OCI-LY1 (cell line): ENCODE measurements around the gene USP7.

Experiments used
- H2AFZ ChIP-seq: fragments of 200-600 bp; sonication (generic), shearing (Covaris generic); 2 replicates; pipeline ENCODE4 v1.6.0; 2014; ENCODE audit warnings: antibody characterized with exemption, mild to moderate bottlenecking, low read length
- H3F3A ChIP-seq: fragments of 200-600 bp; sonication (generic), shearing (Covaris generic); 2 replicates; pipeline ENCODE4 v1.6.0; 2014; ENCODE audit warnings: mild to moderate bottlenecking, antibody characterized with exemption, low read length, moderate library complexity; ENCODE audit not compliant: insufficient read depth
- H3K27ac ChIP-seq: fragments of 200-600 bp; sonication (generic); 2 replicates; pipeline ENCODE4 v1.5.1; 2014; ENCODE audit warnings: low read length, mixed run types, mild to moderate bottlenecking, low read depth; ENCODE audit not compliant: poor library complexity, severe bottlenecking
- H3K27me3 ChIP-seq: fragments of 200-600 bp; sonication (generic); 2 replicates; pipeline ENCODE4 v1.6.0; 2014; ENCODE audit warnings: antibody characterized with exemption, mild to moderate bottlenecking, low read length, moderate library complexity; ENCODE audit not compliant: insufficient read depth
- H3K36me3 ChIP-seq: fragments of 200-600 bp; sonication (generic); 2 replicates; pipeline ENCODE4 v1.6.1; 2014; ENCODE audit warnings: mild to moderate bottlenecking, antibody characterized with exemption, low read length, moderate library complexity, mixed read lengths; ENCODE audit not compliant: insufficient read depth
- H3K4me1 ChIP-seq: fragments of 200-600 bp; sonication (generic); 2 replicates; pipeline ENCODE4 v1.5.1; 2014; ENCODE audit warnings: mild to moderate bottlenecking, low read length, moderate library complexity; ENCODE audit not compliant: insufficient read depth, severe bottlenecking
- H3K4me2 ChIP-seq: fragments of 200-600 bp; sonication (generic), shearing (Covaris generic); 2 replicates; pipeline ENCODE4 v1.6.1; 2014; ENCODE audit warnings: low read length
- H3K4me3 ChIP-seq: fragments of 200-600 bp; sonication (generic); 2 replicates; pipeline ENCODE4 v1.5.1; 2014; ENCODE audit warnings: low read length, low read depth, mild to moderate bottlenecking, mixed read lengths; ENCODE audit not compliant: poor library complexity, severe bottlenecking
- H3K79me2 ChIP-seq: fragments of 200-600 bp; shearing (Covaris generic); 2 replicates; pipeline ENCODE4 v1.6.1; 2016; ENCODE audit warnings: mixed run types, low read length, mixed read lengths; ENCODE audit not compliant: insufficient read depth
- H3K9ac ChIP-seq: fragments of 200-600 bp; sonication (generic), shearing (Covaris generic); 2 replicates; pipeline ENCODE4 v1.6.1; 2014; ENCODE audit warnings: mild to moderate bottlenecking, low read length, mixed read lengths
- H3K9me2 ChIP-seq: fragments of 200-600 bp; sonication (generic), shearing (Covaris generic); 2 replicates; pipeline ENCODE4 v1.6.1; 2014; ENCODE audit warnings: low read depth, mild to moderate bottlenecking, low read length, mixed read lengths
- H3K9me3 ChIP-seq: fragments of 200-600 bp; shearing (Covaris generic); 2 replicates; pipeline ENCODE4 v1.6.1; 2014; ENCODE audit warnings: low read length, mixed read lengths
- H4K20me1 ChIP-seq: fragments of 200-600 bp; sonication (generic), shearing (Covaris generic); 2 replicates; pipeline ENCODE4 v1.6.0; 2016; ENCODE audit warnings: mild to moderate bottlenecking, low read length; ENCODE audit not compliant: insufficient read depth
- EZH2 ChIP-seq: fragments of 200-600 bp; sonication (generic), shearing (Covaris generic); IDR thresholded peaks from 2 replicates; pipeline ENCODE4 v1.8.0; 2017; ENCODE audit warnings: borderline replicate concordance, mixed run types, mild to moderate bottlenecking, antibody characterized with exemption, low read length, moderate library complexity, mixed read lengths
- TF ChIP-seq, protein P1 (sequence below): fragments of 200-600 bp; sonication (generic), shearing (Covaris generic); IDR thresholded peaks from 2 replicates; pipeline ENCODE4 v1.5.1; 2017; ENCODE audit warnings: mild to moderate bottlenecking, antibody characterized with exemption, low read length, moderate library complexity, mixed read lengths

Gene USP7

DNA sequence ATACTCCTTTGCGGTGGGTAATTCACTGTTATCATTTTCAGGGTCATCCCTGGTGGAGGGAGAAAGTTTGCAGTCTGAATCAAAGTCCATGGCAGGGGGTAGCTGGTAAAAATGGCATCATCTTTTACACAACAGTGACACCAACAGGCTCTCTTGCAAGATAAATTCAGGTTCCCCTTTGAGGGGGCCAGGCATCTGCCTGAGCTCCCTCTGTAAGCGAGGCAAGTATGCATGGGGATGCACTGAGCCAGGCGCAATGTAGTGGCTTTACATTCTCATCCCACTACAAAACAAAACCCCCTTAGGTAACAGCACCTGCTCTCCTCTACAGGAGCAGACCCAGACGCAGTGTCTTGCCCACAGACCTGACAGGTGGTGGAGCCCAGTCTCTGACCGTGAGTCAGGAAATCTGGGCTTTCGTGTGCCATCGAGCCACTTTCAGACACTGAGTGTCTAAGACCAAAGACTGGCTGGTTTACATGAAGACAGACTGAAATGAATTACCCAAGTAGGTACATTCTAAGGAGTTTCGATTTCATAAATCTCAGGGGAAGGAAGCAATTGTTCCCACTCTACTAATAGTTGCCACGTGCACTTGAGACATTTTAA lies 63.9 kb downstream of the USP7 start:
- no peaks in the 10 kb centered on the region for H3K27me3 ChIP-seq
- H2AFZ ChIP-seq, result no peak overlapping the region
- H3K4me1 ChIP-seq, result peaks cover 6% of the 10 kb centered on the region
- TF ChIP-seq, protein P1, sequence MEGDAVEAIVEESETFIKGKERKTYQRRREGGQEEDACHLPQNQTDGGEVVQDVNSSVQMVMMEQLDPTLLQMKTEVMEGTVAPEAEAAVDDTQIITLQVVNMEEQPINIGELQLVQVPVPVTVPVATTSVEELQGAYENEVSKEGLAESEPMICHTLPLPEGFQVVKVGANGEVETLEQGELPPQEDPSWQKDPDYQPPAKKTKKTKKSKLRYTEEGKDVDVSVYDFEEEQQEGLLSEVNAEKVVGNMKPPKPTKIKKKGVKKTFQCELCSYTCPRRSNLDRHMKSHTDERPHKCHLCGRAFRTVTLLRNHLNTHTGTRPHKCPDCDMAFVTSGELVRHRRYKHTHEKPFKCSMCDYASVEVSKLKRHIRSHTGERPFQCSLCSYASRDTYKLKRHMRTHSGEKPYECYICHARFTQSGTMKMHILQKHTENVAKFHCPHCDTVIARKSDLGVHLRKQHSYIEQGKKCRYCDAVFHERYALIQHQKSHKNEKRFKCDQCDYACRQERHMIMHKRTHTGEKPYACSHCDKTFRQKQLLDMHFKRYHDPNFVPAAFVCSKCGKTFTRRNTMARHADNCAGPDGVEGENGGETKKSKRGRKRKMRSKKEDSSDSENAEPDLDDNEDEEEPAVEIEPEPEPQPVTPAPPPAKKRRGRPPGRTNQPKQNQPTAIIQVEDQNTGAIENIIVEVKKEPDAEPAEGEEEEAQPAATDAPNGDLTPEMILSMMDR, result peak; percentile 24; the same call in 1 of the 2 replicates
- no peak for TF ChIP-seq EZH2
- H3K27ac ChIP-seq, result no peak overlapping the region
- no peaks in the 10 kb centered on the region; the same call in 1 of the 2 replicates for H3F3A ChIP-seq
- no peak overlapping the region for H3K4me2 ChIP-seq
- H3K9me2 ChIP-seq, result no peaks in the 10 kb centered on the region
- H3K9me3 ChIP-seq, result no peaks in the 10 kb centered on the region
- no peak overlapping the region for H3K4me3 ChIP-seq
- H3K36me3 ChIP-seq, result peaks cover 94% of the 10 kb centered on the region
- H3K79me2 ChIP-seq, result no peaks in the 10 kb centered on the region
- H4K20me1 ChIP-seq, result no peaks in the 10 kb centered on the region
- no peak overlapping the region for H3K9ac ChIP-seq

DNA sequence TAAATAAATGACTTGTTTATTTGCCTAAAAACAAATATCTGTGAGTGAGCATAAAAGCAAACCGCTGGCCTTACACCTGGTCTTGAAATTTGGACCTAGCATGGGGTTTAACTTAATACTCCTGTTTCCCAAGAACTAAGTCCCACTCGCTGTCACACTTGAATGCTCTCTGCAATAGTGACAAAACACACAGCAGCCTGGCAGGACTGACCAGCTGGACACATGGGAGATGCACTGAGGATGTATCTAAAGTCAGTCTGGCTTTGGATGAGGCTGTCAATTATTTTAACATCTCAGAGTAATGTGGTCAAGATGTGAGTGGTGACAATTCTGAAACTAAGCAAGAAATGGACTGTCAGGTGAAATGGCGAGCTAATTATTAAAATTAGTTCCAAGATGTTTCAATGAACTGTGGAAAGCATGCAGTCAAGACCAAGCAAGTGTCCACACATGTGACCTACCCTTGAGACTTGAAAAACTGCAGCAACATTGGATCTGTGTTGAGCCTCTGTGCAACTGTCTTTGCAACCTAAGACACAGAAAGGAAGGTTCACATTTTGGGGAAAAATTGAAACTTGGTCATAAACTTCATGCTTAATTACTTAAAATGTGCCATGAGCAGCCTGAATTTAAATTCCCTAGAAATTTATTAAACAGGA lies 64.9 kb downstream of the USP7 start:
- no peak overlapping the region for H3K4me3 ChIP-seq
- TF ChIP-seq EZH2, result no peak
- TF ChIP-seq, protein P1, result no peak
- H2AFZ ChIP-seq, result no peak overlapping the region
- H3K4me2 ChIP-seq, result no peak overlapping the region
- H3F3A ChIP-seq, result no peaks in the 10 kb centered on the region; the same call in 1 of the 2 replicates
- no peaks in the 10 kb centered on the region for H4K20me1 ChIP-seq
- H3K36me3 ChIP-seq, result peaks cover 97% of the 10 kb centered on the region
- peaks cover 16% of the 10 kb centered on the region for H3K4me1 ChIP-seq
- no peaks in the 10 kb centered on the region for H3K9me3 ChIP-seq
- H3K27ac ChIP-seq, result no peak overlapping the region
- no peak overlapping the region for H3K9ac ChIP-seq
- H3K79me2 ChIP-seq, result no peaks in the 10 kb centered on the region
- no peaks in the 10 kb centered on the region for H3K27me3 ChIP-seq
- H3K9me2 ChIP-seq, result no peaks in the 10 kb centered on the region

DNA sequence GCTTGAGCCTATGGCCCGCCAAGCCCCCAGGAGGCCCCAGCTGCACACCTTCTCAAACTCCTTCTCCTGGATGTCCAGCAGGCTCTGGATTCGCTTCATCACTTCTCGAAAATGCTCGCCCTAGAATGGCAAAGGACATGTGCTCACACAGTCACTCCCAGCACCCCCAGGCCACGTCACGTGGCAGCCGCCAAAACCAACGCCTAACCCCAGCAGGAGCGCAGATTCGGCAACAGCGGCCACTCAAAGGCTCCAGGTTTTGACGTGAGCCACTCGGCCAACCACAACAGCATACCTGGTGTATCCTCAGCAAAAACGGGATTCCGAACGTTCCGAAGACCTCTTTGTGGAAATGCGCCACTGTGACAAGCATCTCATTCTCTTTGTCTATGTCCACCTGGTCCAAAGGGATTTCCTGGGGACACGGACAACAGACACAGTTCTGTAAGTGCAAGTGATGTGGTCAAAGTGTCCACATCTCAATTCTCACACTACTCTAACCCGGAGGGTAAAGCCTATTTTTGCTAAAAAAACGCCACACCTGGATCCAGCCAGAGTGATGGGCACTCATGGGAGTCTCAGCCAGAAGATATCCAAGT lies 68.9 kb downstream of the USP7 start:
- no peak overlapping the region for H3K4me2 ChIP-seq
- TF ChIP-seq EZH2, result no peak
- TF ChIP-seq, protein P1, result no peak
- no peak overlapping the region for H3K9ac ChIP-seq
- H4K20me1 ChIP-seq, result no peaks in the 10 kb centered on the region
- H3K4me1 ChIP-seq, result peaks cover 55% of the 10 kb centered on the region
- H3K27ac ChIP-seq, result peak overlapping the region; percentile 96
- H2AFZ ChIP-seq, result no peak overlapping the region
- H3K27me3 ChIP-seq, result no peaks in the 10 kb centered on the region
- peaks cover 15% of the 10 kb centered on the region for H3F3A ChIP-seq
- H3K9me3 ChIP-seq, result no peaks in the 10 kb centered on the region
- H3K79me2 ChIP-seq, result no peaks in the 10 kb centered on the region
- no peaks in the 10 kb centered on the region for H3K9me2 ChIP-seq
- peaks cover 98% of the 10 kb centered on the region for H3K36me3 ChIP-seq
- no peak overlapping the region for H3K4me3 ChIP-seq
